GM18519 (cell line): ENCODE measurements around the gene HDGFL3.
"Not testable (repeated sequence)": the region's sequence is repeated elsewhere in the genome, so short reads cannot be mapped to it uniquely, and the experiment has no call there.

Experiments
- ATAC-seq: cut with Tn5 transposase; IDR thresholded peaks from one replicate; pipeline ENCODE4 v1.9.1; 2021; ENCODE audit warnings: mild to moderate bottlenecking, moderate library complexity; ENCODE audit not compliant: unreplicated experiment, low FRiP score

HDGFL3 gene

DNA sequence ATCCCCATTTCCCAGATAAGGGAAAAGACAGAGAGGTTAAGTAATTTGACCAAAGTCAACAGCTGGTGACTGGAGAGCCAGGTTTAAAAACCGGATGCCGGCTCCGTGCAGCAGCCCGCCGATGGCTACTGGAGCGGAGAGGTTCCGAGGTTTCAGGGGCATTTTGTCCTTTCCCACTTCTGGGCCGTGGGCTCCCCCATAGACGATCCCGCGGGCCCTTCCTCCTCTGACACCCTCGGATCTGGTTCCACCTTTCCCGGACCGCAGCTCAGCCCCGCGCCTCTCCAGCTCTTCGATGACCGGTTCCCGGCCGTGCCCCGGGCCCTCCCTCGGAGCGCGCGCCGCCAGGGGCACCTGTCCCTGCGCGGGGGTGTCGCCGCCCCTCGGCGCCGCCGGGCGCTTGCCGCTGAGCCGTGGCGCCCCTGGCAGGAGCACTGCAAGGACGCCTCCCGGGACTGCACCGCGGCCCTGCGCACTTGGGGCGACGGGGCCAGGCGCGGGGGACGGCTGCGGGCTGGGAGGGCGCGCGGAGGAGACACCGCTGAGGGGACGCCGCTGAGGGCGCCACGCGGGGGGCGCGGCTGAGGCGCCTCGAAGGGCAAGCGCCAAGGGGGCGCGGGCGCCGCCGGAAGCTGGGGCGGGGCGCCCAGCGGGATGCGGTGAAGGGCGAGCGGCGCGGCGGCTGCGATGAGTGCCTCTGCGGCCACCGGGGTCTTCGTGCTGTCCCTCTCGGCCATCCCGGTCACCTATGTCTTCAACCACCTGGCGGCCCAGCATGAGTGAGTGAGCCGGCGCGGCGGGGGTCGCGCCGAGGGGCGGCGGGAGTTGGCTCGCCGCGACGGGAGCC lies 100.4 kb downstream of the HDGFL3 start, which contains the start of gene TM6SF1:
TSS of gene TM6SF1 (plus strand) at position 652 of the 847 bp plus-strand sequence. CDS start at position 688, 36 bp downstream.
- ATAC-seq, result peak; percentile 29

DNA sequence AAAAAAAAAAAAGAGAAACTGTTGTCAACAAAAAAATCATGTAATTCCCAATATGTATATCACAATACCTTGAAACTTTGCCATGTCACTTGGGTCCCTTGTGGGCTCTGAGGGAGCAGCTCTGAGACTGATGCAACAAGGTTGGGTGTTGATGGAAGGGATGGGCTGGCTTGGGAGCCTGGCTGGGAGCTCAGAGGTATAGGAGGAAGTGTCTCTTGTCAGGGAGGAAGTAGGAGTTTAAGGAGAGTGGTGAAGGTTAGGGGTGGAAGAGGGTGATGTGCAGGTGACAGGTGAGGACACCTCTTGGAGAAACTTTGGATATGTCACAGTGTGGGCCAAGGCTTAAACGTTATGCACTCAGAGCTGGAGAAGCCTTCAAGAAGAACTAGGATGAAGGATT lies 102.2 kb downstream of the HDGFL3 start:
- ATAC-seq, result no peak

DNA sequence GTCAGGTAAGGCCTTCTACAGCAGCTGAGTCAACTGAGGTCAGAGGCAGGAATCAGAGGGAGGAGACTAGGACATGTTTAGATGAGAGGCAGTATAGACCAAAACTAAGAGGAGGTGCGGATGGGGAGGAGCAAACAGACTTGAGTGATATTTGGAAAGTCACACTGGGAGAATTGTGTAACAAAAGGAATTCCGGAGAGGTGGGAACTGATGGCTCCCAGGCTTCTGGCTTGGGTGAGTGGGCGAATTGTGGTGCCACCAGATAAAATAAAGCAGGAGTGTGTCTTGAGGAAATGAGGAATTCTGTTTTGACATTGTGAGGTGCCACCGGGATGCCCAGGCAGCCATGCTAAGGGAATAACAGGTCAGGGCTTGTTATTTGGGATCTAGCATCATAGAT lies 103.5 kb downstream of the HDGFL3 start:
- no peak for ATAC-seq

DNA sequence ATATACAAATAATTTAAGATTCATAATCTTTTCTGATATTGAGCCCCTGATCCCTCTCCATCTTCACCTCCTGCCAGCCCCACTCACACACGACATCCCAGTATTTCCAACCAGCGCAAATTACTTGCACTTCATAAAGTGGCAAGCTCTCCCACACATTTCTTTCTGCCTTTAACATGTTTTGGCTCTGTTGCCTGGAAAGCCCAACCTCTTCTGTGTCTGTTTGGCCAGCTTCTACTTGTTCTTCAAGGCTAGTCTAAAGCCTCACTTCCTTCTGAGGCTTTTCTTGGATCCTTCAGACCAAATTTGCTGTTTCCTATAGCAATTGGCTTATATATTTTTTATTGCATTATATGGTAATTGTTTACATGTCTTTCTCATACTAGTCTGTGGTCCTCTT lies 105.3 kb downstream of the HDGFL3 start:
- ATAC-seq, result no peak

DNA sequence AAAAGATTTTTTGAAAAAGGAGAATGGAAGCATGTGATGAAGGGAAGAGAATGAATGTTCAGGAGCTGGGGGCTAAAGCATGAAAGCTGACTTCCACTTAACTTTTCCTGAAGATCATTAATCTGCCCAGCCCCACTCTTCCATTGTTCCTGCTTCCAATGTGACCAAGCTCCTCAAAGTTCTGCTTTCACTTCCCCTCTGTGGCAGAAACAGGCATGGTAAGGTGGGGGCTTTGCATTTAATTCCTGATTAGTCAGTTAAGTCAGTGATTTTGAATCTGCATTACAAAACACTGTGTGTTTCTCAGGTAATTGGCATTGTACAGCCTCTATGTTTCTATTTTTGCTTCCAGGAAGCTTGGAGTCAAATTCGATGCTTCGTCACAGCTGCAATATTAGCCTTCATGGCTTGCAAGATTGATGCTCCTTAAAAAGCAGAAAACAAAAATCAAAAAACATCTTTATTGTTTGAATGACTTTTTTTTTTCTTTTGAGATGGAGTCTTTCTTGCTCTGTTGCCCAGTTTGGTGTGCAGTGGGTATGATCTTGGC lies 107.5 kb downstream of the HDGFL3 start:
- no peak for ATAC-seq

DNA sequence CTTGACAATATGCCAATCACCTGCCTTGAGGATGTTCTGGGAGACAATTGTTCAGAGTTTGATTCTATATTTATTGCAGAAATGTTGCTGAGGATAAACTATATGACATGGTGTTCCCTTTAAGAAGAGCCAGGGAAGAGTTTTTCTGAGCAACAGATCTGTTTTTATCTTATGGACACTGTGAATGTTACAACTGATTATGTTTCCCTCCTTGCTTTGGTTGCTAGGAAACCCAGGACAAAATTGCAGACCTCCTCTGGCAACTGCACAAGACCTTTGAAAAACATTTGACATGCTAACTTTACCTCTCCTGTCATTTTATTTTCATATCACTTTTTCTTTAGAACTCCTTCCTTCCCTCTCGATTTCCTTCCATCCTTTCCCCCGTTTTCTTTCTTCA lies 108.3 kb downstream of the HDGFL3 start:
- ATAC-seq, result no peak

DNA sequence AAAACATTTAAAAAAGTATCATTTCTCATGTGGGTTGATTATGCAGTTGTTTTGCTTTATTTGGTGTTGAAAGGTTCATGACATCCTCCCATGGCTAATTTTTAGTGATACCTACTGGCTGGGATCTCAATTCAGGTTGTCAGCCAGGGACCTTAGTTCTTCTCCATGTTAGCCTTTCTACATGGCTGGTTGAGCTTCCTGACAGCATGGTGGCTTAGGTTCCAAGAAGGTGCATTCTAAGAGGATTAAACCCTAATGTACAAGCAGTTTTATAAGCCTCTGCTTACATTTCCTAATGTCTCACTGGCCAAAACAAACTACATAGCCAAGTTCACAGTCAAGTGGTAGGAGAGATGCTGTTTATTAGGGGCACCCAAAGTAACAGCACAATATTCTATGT lies 109.5 kb downstream of the HDGFL3 start:
- ATAC-seq, result no peak

DNA sequence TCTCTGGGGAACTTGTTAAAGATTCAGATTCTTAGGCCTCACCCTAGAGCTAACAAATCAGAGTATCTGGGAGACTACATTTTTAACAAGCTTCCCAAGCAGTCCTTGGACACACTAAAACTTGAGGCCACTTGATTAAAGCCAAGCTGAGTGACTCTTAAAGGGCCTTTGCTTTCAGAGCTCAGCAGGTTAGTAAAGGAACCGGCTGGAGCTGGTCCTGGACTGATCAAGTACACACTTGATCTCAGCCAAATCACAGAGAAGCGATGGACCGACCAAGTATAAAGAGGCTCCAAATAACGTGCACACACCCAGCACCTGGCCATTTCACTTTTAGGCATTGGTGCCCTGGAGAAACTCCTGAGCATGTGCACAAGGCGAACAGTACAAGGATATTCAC lies 113.0 kb downstream of the HDGFL3 start:
- ATAC-seq, result no peak

DNA sequence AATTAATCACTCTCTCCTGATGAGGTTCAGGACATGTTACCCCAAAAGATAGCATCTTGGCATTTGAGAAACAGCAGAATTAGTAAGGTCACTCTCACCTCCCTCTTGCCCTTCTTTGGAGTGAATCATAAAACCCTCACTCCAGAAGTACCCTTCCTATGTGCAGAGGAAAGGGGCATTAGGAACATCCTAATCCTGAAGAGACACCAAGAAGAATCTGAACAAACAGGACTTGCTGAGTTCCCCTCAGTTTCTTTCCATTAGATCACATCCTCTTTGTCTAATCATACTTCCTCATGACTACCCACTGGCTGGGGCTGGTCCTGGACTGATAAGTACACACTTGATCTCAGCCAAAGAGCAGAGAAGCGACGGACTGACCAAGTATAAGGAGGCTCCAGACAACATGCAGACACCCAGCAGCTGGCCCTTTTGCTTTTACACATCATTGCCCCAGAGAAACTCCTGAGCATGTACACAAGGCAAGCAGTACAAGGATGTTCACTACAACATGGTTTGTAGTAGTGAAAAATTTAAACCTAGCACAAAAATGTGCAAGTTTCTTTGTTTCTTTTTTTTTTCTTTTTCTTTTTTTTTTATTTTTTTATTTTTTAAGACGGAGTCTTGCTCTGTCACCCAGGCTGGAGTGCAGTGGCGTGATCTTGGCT lies 115.2 kb downstream of the HDGFL3 start:
- peak; percentile 51 for ATAC-seq

DNA sequence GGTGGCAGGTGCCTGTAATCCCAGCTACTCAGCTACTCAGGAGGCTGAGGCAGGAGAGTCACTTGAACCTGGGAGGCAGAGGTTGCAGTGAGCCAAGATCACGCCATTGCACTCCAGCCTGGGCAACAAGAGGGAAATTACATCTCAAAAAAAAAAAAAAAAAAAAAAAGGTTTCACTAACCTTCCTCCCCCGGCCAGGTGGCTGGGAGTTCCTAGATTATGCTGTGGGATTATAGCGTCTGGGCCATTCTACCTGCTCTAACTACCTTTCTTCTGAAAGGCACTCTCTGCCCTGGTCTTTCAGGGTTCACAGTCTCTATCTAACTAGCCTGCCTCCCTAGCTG lies 115.7 kb downstream of the HDGFL3 start:
- ATAC-seq, result not testable (repeated sequence)

DNA sequence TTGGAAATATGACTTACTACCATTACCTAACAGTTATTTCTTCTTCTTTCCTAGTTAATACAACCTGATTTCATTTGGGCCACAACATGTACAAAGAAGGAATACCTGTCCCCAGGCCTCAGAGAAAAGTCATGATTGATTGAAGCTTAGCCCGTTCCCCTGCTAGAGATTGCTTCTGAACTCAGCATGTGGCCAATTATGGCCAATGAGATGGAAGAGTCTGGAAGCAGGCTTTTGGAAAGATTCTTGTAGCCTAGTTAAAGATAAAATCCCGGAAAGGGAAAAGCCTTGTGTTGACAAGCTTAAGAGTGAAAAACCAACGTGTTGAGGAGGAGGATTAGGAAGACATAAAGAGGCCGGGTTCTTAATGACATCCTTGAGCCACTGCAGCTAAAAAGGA lies 117.2 kb downstream of the HDGFL3 start:
- ATAC-seq, result no peak

DNA sequence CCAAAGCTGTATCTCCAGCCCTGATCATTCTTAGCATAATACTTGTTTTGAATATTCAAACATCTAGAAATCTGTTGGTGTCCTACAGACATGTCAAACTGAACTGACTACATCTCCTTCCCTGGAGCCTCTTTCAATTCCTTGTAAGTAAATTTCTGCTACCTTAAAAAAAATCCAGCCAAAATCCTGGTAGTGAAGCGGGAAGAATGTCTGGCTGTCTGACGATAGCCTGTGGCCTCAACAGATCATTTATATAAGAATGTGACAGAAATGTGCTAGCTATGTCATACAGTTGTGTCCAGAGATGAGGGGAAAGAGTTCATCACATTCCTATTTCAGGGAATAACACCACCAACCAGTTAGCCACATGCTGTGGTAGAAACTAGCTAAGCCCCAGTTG lies 118.7 kb downstream of the HDGFL3 start:
- ATAC-seq, result no peak

DNA sequence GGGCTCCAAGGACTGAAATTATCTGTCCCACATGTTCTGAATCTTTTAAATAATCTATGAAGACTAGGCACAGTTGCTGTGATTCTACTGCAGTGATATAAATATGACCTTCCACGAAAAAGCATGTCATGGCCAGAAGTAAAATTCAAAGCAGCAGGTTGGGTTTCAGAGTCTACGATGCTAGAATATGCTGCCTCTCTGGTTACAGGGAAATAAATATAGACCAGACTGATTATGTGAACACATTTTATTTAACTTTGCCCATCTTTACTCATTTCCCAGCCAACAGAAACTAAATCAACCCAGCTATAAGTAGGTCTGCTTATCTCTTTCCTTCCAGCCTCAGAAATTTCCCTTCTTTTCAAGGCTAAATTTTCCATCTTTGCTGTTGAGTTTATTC lies 120.0 kb downstream of the HDGFL3 start:
- ATAC-seq, result no peak

DNA sequence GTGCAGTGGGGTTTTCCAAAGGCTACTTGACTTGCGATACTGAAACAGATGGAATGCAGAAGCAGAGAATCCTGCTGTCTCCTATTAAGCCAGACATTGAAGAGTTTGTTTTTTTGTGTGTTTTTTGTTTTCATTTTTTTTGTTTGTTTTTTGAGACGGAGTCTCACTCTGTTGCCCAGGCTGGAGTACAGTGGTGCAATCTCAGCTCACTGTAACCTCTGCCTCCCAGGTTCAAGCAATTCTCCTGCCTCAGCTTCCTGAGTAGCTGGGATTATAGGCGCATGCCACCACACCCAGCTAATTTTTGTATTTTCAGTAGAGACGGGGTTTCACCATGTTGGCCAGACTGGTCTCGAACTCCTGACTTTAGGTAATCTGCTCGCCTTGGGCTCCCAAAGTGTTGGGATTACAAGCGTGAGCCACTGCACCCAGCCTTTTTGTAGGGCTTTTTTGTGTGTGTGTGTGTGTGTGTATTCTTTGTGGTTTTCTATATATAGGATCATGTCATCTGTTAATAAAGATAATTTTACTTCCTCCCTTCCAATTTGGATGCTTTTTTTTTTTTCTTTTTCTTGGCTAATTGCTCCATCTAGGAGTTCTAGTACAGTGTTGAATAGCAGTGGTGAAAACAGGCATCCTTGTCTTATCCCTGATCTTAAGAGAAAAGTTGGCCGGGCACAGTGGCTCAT lies 121.6 kb downstream of the HDGFL3 start:
- ATAC-seq, result not testable (repeated sequence)

DNA sequence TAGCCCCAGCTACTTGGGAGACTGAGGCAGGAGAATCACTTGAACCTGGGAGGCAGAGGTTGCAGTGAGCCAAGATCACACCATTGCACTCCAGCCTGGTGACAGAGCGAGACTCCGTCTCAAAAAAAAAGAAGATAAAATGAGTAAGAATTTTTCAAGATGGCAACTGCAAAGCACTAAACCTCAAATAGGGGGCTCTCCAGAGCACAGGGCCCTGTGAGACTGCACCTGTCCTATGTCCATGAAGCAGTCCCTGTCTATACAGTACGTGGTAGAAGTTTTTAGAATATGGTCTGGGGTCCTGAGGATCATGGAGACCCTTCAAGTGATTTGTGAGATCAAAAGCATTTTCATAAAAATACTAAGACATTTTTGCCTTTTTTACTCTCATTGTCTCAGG lies 122.2 kb downstream of the HDGFL3 start:
- not testable (repeated sequence) for ATAC-seq

DNA sequence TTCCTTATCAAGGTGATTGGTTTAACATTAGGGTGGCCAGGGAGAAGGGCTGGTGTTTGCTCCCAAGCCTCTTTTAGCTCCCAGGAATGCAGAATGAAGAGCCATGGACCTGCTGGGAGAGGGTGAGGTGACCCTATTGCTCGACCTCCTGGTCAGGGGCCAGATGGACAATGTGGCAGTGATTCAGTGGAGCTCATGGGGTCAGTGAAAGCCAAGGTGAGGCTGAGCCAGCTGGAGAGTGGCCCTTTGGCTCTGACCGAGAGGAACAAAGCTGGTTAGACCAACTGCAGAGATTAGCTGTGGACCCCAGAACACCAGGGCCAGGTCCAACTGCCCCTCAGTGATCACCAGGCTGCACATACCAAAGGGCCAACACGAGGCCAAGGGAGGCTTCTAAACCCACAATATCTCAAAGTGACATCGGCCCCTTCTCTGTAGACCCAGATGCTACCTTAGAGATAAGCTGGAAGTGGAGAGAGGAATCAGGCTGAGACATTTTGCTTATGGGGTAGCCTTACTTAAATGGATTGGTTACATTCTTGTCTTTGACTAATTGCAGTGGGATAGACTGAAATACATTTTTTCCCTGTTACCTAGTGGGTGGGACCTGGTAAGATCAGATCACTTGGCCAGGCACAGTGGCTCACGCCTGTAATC lies 124.8 kb downstream of the HDGFL3 start:
- ATAC-seq, result no peak

DNA sequence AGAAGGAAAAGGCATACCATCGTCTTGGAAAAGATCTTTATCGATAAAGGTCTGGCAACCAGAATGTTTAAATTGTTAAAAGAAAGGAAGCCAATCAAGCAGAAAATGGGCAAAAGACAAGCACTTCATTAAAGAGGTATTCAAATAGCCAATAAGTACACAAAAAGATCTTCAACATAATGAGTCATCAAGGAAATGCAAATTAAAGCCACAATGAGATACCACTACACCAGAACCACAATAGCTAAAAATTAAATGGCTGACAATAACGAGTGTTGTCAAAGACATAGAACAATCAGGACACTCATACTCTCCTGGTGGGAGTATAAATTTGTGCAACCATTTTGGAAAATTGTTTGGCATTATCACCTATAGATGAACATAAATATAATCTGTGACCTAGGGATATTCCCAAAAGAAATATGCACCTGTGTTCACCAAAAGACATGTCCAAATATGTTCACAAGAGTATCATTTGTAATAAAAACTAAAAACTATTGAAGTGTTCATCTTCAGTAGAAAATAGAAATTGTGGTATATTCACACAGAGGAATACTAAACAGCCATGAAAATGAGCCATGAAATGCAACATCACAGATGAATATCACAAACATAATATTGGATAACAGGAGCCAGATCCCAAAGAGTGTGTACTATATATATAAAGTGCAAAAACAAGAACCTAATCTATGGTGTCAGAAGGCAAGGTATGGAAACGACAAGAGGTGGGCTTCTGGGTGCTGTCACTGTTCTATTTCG lies 126.2 kb downstream of the HDGFL3 start:
- no peak for ATAC-seq

DNA sequence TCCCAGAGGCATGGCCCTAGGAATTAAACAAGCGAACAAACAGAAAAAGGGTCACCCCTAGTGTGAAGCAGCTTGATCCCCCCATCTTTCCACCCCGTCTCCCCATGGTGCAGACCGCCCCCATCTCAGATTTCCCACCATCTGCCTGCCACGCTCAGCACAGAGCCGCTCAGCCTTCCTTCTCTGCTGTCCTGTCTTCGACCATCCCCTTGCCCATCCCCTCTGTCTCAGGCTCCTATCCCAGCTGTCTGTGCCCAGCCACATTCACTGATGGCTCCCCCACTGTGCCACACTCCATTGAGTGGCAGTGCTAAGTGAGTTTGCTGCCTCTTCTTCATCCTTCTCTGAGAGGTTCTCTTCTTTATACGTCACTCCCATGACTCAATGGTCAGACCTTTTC lies 128.9 kb downstream of the HDGFL3 start:
- ATAC-seq, result no peak
